MM.1S (cell line): ENCODE results near the gene MGAT2.
A peak's percentile ranks its signal among the peaks of the same experiment; 100 is the strongest.

ENCODE experiments used
- DNase-seq: peaks from one replicate; pipeline ENCODE4 v3.0.0-alpha.2; 2015
- H2AFZ ChIP-seq: fragments of 300-600 bp; sonication (generic); 2 replicates; pipeline ENCODE4 v1.6.0; 2016; ENCODE audit warnings: antibody characterized with exemption, low read length
- H3F3A ChIP-seq: fragments of 300-600 bp; sonication (generic); 2 replicates; pipeline ENCODE4 v1.6.1; 2016; ENCODE audit warnings: mild to moderate bottlenecking, antibody characterized with exemption, low read length, moderate library complexity, mixed read lengths; ENCODE audit not compliant: insufficient read depth
- H3K27ac ChIP-seq: fragments of 300-600 bp; sonication (generic); 2 replicates; pipeline ENCODE4 v1.5.1; 2016; ENCODE audit warnings: mild to moderate bottlenecking, low read length
- H3K27me3 ChIP-seq: fragments of 300-600 bp; sonication (generic); replicated peaks from 2 replicates; pipeline ENCODE4 v1.6.0; 2016; ENCODE audit warnings: low read length; ENCODE audit not compliant: insufficient read depth
- H3K36me3 ChIP-seq: fragments of 300-600 bp; sonication (generic); replicated peaks from 2 replicates; pipeline ENCODE4 v1.6.1; 2016; ENCODE audit warnings: mild to moderate bottlenecking, low read length, mixed read lengths; ENCODE audit not compliant: insufficient read depth
- H3K4me1 ChIP-seq: fragments of 300-600 bp; sonication (generic); 2 replicates; pipeline ENCODE4 v1.6.1; 2016; ENCODE audit warnings: low read length, mixed read lengths
- H3K4me2 ChIP-seq: fragments of 300-600 bp; sonication (generic); 2 replicates; pipeline ENCODE4 v1.6.0; 2016; ENCODE audit warnings: low read depth, low read length
- H3K4me3 ChIP-seq: fragments of 300-600 bp; sonication (generic); 2 replicates; pipeline ENCODE4 v1.5.1; 2016; ENCODE audit warnings: low read length, mixed read lengths
- H3K79me2 ChIP-seq: fragments of 300-600 bp; sonication (generic); 2 replicates; pipeline ENCODE4 v1.6.1; 2016; ENCODE audit warnings: mixed run types, low read length, mixed read lengths
- H3K9ac ChIP-seq: fragments of 300-600 bp; sonication (generic); 2 replicates; pipeline ENCODE4 v1.6.1; 2016; ENCODE audit warnings: low read length, mixed read lengths
- H3K9me2 ChIP-seq: fragments of 300-600 bp; sonication (generic); replicated peaks from 2 replicates; pipeline ENCODE4 v1.6.1; 2016; ENCODE audit warnings: mild to moderate bottlenecking, low read length, mixed read lengths; ENCODE audit not compliant: insufficient read depth
- H3K9me3 ChIP-seq: fragments of 300-600 bp; sonication (generic); replicated peaks from 2 replicates; pipeline ENCODE4 v1.6.1; 2016; ENCODE audit warnings: mild to moderate bottlenecking, low read length, mixed read lengths; ENCODE audit not compliant: insufficient read depth
- H4K20me1 ChIP-seq: fragments of 300-600 bp; sonication (generic); 2 replicates; pipeline ENCODE4 v1.6.1; 2016; ENCODE audit warnings: mild to moderate bottlenecking, low read length, moderate library complexity, mixed read lengths; ENCODE audit not compliant: insufficient read depth
- CTCF ChIP-seq: fragments of 300-600 bp; sonication (generic); IDR thresholded peaks from 2 replicates; pipeline ENCODE4 v1.5.1; 2016; ENCODE audit warnings: antibody characterized with exemption, low read length, mixed read lengths
- EZH2 ChIP-seq: fragments of 300-600 bp; sonication (generic); optimal IDR thresholded peaks from 2 replicates; pipeline ENCODE3; 2017; ENCODE audit warnings: low read depth, mild to moderate bottlenecking, antibody characterized with exemption, low read length, mixed read lengths
- EZH2phosphoT487 ChIP-seq: fragments of 300-600 bp; sonication (generic); IDR thresholded peaks from 2 replicates; pipeline ENCODE4 v1.6.1; 2018; ENCODE audit warnings: antibody characterized with exemption, low read length

Gene MGAT2

GRCh38 chr14:49641697-49642129 is 21.1 kb downstream of the MGAT2 start:
- Histone ChIP-seq H3K9ac (no peak overlapping the region), H4K20me1 (no peaks in the 10 kb centered on the region), H3K27ac (peak overlapping the region; percentile 38; the same call in 1 of the 2 replicates), H3K27me3 (no peaks in the 10 kb centered on the region), H2AFZ (no peak overlapping the region), H3K4me1 (peaks cover 15% of the 10 kb centered on the region), H3K4me2 (peak overlapping the region; percentile 52), H3K79me2 (peaks cover 3% of the 10 kb centered on the region), H3F3A (peaks cover 14% of the 10 kb centered on the region; the same call in 1 of the 2 replicates), H3K4me3 (no peak overlapping the region), H3K36me3 (no peaks in the 10 kb centered on the region), H3K9me2 (no peaks in the 10 kb centered on the region), H3K9me3 (no peaks in the 10 kb centered on the region)
- TF ChIP-seq CTCF (no peak), EZH2 (no peak), EZH2phosphoT487 (no peak)
- DNase-seq = no peak

DNA sequence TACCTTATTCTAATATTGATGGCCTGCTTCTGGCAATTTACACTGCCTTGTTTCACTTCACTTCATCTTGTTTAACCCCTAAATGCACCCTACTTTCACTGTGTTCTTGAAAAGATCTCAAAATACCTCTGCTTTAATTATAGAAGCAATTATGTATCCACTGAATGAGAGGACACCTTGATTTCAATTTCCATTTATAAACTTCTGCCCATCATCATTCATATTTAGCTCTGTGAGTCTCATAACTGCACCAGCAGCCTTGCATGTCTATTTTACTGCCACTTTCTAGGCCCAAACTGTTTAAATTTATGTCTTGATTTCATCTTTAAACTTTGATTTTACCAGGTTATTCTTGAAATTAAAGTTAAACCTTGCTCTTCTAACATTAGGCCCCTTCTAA is 21.6 kb downstream of the MGAT2 start:
- peaks cover 15% of the 10 kb centered on the region for H3K4me1 ChIP-seq
- H3K9ac ChIP-seq = no peak overlapping the region
- no peak for TF ChIP-seq EZH2phosphoT487
- TF ChIP-seq EZH2 = no peak
- no peak for TF ChIP-seq CTCF
- H3K9me2 ChIP-seq = no peaks in the 10 kb centered on the region
- peak overlapping the region; percentile 38; the same call in 1 of the 2 replicates for H3K27ac ChIP-seq
- no peaks in the 10 kb centered on the region for H3K79me2 ChIP-seq
- H4K20me1 ChIP-seq = no peaks in the 10 kb centered on the region
- no peaks in the 10 kb centered on the region for H3K27me3 ChIP-seq
- no peak overlapping the region for H3K4me3 ChIP-seq
- H3F3A ChIP-seq = peaks cover 14% of the 10 kb centered on the region; the same call in 1 of the 2 replicates
- H3K4me2 ChIP-seq = peak overlapping the region; percentile 52; the same call in 1 of the 2 replicates
- no peaks in the 10 kb centered on the region for H3K9me3 ChIP-seq
- no peak overlapping the region for H2AFZ ChIP-seq
- no peaks in the 10 kb centered on the region for H3K36me3 ChIP-seq
- DNase-seq = no peak

DNA sequence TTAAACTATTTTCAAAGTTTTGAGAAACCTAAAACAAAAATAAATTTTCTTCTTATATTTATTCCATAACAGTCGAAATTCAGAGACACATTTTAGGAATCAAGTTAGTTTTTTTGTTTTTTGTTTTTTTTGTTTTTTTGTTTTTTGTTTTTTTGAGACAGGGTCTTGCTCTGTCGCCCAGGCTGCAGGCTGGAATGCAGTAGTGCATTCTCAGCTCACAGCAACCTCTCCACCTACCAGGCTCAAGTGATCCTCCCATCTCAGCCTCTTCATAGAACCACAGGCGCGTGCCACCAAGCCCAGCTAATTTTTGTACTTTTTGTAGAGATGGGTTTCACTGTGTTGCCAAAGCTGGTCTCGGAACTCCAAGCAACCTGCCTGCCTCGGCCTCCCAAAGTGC is 32.9 kb downstream of the MGAT2 start:
- Histone ChIP-seq H3K4me3 (no peak overlapping the region), H3K9ac (no peak overlapping the region), H3K4me1 (no peaks in the 10 kb centered on the region), H2AFZ (no peak overlapping the region), H3K27me3 (no peaks in the 10 kb centered on the region), H3K27ac (no peak overlapping the region), H3K36me3 (no peaks in the 10 kb centered on the region), H4K20me1 (no peaks in the 10 kb centered on the region), H3K9me2 (no peaks in the 10 kb centered on the region), H3K79me2 (no peaks in the 10 kb centered on the region), H3F3A (no peaks in the 10 kb centered on the region), H3K9me3 (no peaks in the 10 kb centered on the region), H3K4me2 (no peak overlapping the region)
- no peak for DNase-seq
- TF ChIP-seq CTCF (no peak), EZH2phosphoT487 (no peak), EZH2 (no peak)
